ENCODE measurements around the gene MYH6. TPM values are rescaled to one million over a fixed set of nuclear protein-coding genes. Genes with fewer than 3 reads are reported as not detected.
A peak's percentile ranks its signal among the peaks of the same experiment; 100 is the strongest.

The MYH6 gene
- total and polyA plus RNA-seq, 2 donors (not counting 3 experiments of a cell fraction or from before 2014, with no cell fraction given), result not detected

- H3K79me2 ChIP-seq (ENCODE audit: control insufficient read depth, insufficient read depth, low read length), result no peaks in the 10 kb centered on the region
- no TSS peak for BruUV-seq (replicated peaks)
- intact Hi-C loops (cut with micrococcal nuclease), result no loop called here
These were observed 43.7 kb downstream of the MYH6 start for GRCh38 chr14:23364164-23365035.

More at GRCh38 chr14:23364164-23365035, 43.7 kb downstream of the MYH6 start:
- CTCF ChIA-PET, result no interaction called here
- DNase-seq (ENCODE audit: low read depth, low spot score) (no peak), FAIRE-seq (no peak)
- peaks cover 42 to 47% of the 10 kb centered on the region in 2 experiments for H3K27me3 ChIP-seq (ENCODE audit: control insufficient read depth in 2 of 2, insufficient read depth in 2 of 2, low read length in 2 of 2)
- H3K9me3 ChIP-seq (replicated peaks; ENCODE audit: control insufficient read depth, insufficient read depth, low read length), result no peaks in the 10 kb centered on the region
- H3K4me3 ChIP-seq (replicated peaks in 1 of 3; ENCODE audit: insufficient read depth in 1 of 3, low read depth in 1 of 3, low read length in 3 of 3), result no peak overlapping the region
- no peaks in the 10 kb centered on the region for H3K9me1 ChIP-seq (replicated peaks; ENCODE audit: control insufficient read depth, extremely low read depth, insufficient read depth, low read length)
- H3K9ac ChIP-seq (replicated peaks; ENCODE audit: extremely low read depth, insufficient read depth, low read length), result no peak overlapping the region
- no peaks in the 10 kb centered on the region for H3K4me1 ChIP-seq (ENCODE audit: control insufficient read depth, extremely low read depth, insufficient read depth, low read length)
- dilution Hi-C loops (cut with MboI; ENCODE audit: extremely low pct_ligation_motif_present, low sequenced_read_pairs), result no loop called here
- no peaks in the 10 kb centered on the region for H4K20me1 ChIP-seq (replicated peaks; ENCODE audit: control insufficient read depth, extremely low read depth, insufficient read depth, low read length)
- no peak overlapping the region for H2AFZ ChIP-seq (ENCODE audit: low read depth, low read length)
- POLR2A ChIA-PET, result no interaction called here
- no peaks in the 10 kb centered on the region for H3K36me3 ChIP-seq (ENCODE audit: control insufficient read depth in 2 of 2, extremely low read depth in 1 of 2, insufficient read depth in 2 of 2, low read length in 2 of 2)
- no peak overlapping the region for H3K4me2 ChIP-seq (ENCODE audit: insufficient read depth, low read length)
- no peak for TF ChIP-seq POLR2A (IDR thresholded peaks at IDR 0.05; ENCODE audit: low read depth, low read length)
- no peak for TF ChIP-seq JUN (IDR thresholded peaks at IDR 0.05; ENCODE audit: borderline replicate concordance, insufficient read depth, insufficient read length, low read depth)
- TF ChIP-seq, protein P1, sequence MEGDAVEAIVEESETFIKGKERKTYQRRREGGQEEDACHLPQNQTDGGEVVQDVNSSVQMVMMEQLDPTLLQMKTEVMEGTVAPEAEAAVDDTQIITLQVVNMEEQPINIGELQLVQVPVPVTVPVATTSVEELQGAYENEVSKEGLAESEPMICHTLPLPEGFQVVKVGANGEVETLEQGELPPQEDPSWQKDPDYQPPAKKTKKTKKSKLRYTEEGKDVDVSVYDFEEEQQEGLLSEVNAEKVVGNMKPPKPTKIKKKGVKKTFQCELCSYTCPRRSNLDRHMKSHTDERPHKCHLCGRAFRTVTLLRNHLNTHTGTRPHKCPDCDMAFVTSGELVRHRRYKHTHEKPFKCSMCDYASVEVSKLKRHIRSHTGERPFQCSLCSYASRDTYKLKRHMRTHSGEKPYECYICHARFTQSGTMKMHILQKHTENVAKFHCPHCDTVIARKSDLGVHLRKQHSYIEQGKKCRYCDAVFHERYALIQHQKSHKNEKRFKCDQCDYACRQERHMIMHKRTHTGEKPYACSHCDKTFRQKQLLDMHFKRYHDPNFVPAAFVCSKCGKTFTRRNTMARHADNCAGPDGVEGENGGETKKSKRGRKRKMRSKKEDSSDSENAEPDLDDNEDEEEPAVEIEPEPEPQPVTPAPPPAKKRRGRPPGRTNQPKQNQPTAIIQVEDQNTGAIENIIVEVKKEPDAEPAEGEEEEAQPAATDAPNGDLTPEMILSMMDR (IDR thresholded peaks at IDR 0.05; ENCODE audit: extremely low read depth in 1 of 2, insufficient read depth in 1 of 2, low read depth in 1 of 2, low read length in 2 of 2), result no peak
- peak; percentile 37 for TF ChIP-seq EZH2 (IDR thresholded peaks at IDR 0.05; ENCODE audit: borderline replicate concordance, low read depth, low read length, severe bottlenecking)
- H3K27ac ChIP-seq (ENCODE audit: insufficient read depth, low read depth, low read length), result no peak overlapping the region

Measured in endothelial cell of umbilical vein (primary cell).